ENCODE results near the gene BTBD6. TPM values are rescaled to one million over a fixed set of nuclear protein-coding genes. Genes with fewer than 3 reads are reported as not detected.

BTBD6 gene
- 56.0 and 80.1 TPM in 2 replicates for total RNA-seq

GRCh38 chr14:105248368-105249181 is at the start of gene BTBD6:
TSS of gene BTBD6 (plus strand) at chr14:105248533. CDS start at chr14:105248712, 179 bp downstream.

Other genes starting within 250 kb of the BTBD6 start
- 20.5 and 22.7 TPM in 2 replicates for gene CDCA4, start 227.4 kb upstream of the BTBD6 start, total RNA-seq
- not detected in 2 replicates for gene GPR132, start 183.1 kb upstream of the BTBD6 start, total RNA-seq
- 0.53 and 0.58 TPM in 2 replicates for gene JAG2, start 79.8 kb upstream of the BTBD6 start, total RNA-seq
- gene NUDT14, start 67.2 kb upstream of the BTBD6 start, total RNA-seq: 23.7 and 43.0 TPM in 2 replicates
- 25.0 and 26.8 TPM in 2 replicates for gene BRF1, start 52.5 kb downstream of the BTBD6 start, total RNA-seq
- gene PACS2, start 66.2 kb downstream of the BTBD6 start, total RNA-seq: 46.4 and 47.1 TPM in 2 replicates
- gene TEX22, start 150.0 kb downstream of the BTBD6 start, total RNA-seq: 0.35 TPM in 1 of 2 replicates, not detected in the other
- 32.6 and 43.8 TPM in 2 replicates for gene MTA1, start 171.3 kb downstream of the BTBD6 start, total RNA-seq
- gene CRIP2, start 226.3 kb downstream of the BTBD6 start, total RNA-seq: 82.4 and 122 TPM in 2 replicates
- gene CRIP1, start 238.4 kb downstream of the BTBD6 start, total RNA-seq: 0.53 TPM in 1 of 2 replicates, not detected in the other
- 9.6 and 12.4 TPM in 2 replicates for gene TEDC1, start 242.7 kb downstream of the BTBD6 start, total RNA-seq

Data from myometrial cell (primary cell).